HepG2 (cell line): Measurements from ENCODE around the gene RNF150. TPM values are rescaled to one million over a fixed set of nuclear protein-coding genes. Genes with fewer than 3 reads are reported as not detected.

Experiments
- ATAC-seq: fragments of 200-7000 bp; cut with Tn5 transposase; 3 replicates; pipeline ENCODE4 v1.9.1; 2020; ENCODE audit warnings: mild to moderate bottlenecking, moderate library complexity
- BruUV-seq: library from RNA; stranded (reverse); fragments of 400-500 nt; replicated peaks from 2 replicates; lab custom pipeline; 2021; lab: Mats Ljungman, UMichigan
- CTCF ChIA-PET: fragments of 300-600 bp; formaldehyde crosslinking; extraction: SDS; loops from one replicate; lab custom pipeline; 2021; ENCODE audit warnings: low total read pairs, inconsistent platforms, low intra/inter-chr PET ratio; lab: Yijun Ruan, JAX
- POLR2A ChIA-PET: fragments of 350-600 bp; sonication (Branson Sonifier 250); formaldehyde crosslinking; loops from one replicate; lab custom pipeline; 2020; ENCODE audit warnings: antibody characterized with exemption, inconsistent platforms; lab: Yijun Ruan, JAX
- DNase-seq: peaks from one replicate; pipeline ENCODE4 v3.0.0-alpha.2; 2015; ENCODE audit warnings: low spot score
- FAIRE-seq: peaks from 3 replicates; lab custom pipeline; 2011; peaks lifted over from hg19 to GRCh38; lab: Jason Lieb, UNC
- H2AFZ ChIP-seq: one replicate; pipeline ENCODE4 v1.6.1; 2011; ENCODE audit warnings: low read length, inconsistent platforms
- H3K27ac ChIP-seq: fragments of 300-600 bp; 3 replicates; pipeline ENCODE4 v1.8.0; 2011; ENCODE audit warnings: mixed run types, mild to moderate bottlenecking, mixed read lengths, low read length, inconsistent platforms; ENCODE audit not compliant: insufficient read depth; ENCODE audit errors: extremely low read length
- H3K27me3 ChIP-seq, 2 experiments: fragments of 200-600 bp in 1 of 2; 2 replicates in 1 of 2; 3 replicates in 1 of 2; pipeline versions ENCODE4 v1.6.0 to v1.8.0; 2011; ENCODE audit warnings: low read length in 2 of 2, mild to moderate bottlenecking in 2 of 2, moderate library complexity in 2 of 2, inconsistent platforms in 1 of 2; ENCODE audit not compliant: insufficient read depth in 2 of 2, control insufficient read depth in 1 of 2
- H3K36me3 ChIP-seq, 2 experiments: fragments of 200-600 bp in 1 of 2; replicated peaks in 1 of 2; 2 replicates in 1 of 2; 3 replicates in 1 of 2; pipeline versions ENCODE4 v1.5.1 to v1.8.0; 2011; ENCODE audit warnings: low read length in 2 of 2, inconsistent platforms in 1 of 2; ENCODE audit not compliant: insufficient read depth in 2 of 2, control insufficient read depth in 1 of 2
- H3K4me1 ChIP-seq: 2 replicates; pipeline ENCODE4 v1.5.1; 2012; ENCODE audit warnings: low read length, inconsistent platforms; ENCODE audit not compliant: insufficient read depth
- H3K4me2 ChIP-seq: 2 replicates; pipeline ENCODE4 v1.6.0; 2011; ENCODE audit warnings: low read depth, low read length, inconsistent platforms
- H3K4me3 ChIP-seq, 3 experiments: fragments of 200-600 bp in 1 of 3; sonication (generic), shearing (Covaris generic) in 1 of 3; replicated peaks in 1 of 3; 2 replicates each; pipeline ENCODE4 v1.5.1; 2011 to 2016; ENCODE audit warnings: low read length in 3 of 3, inconsistent platforms in 2 of 3, low read depth in 2 of 3, mild to moderate bottlenecking in 2 of 3, control low read depth in 1 of 3, mixed read lengths in 1 of 3; ENCODE audit not compliant: insufficient read depth in 1 of 3
- H3K79me2 ChIP-seq: one replicate; pipeline ENCODE4 v1.6.1; 2011; ENCODE audit warnings: low read length, inconsistent platforms; ENCODE audit not compliant: insufficient read depth
- H3K9ac ChIP-seq: 2 replicates; pipeline ENCODE4 v1.6.0; 2011; ENCODE audit warnings: mild to moderate bottlenecking, low read depth, low read length, inconsistent platforms; ENCODE audit not compliant: insufficient read depth
- H3K9me3 ChIP-seq: 2 replicates; pipeline ENCODE4 v1.5.1; 2012; ENCODE audit warnings: mild to moderate bottlenecking, low read length
- H4K20me1 ChIP-seq: 2 replicates; pipeline ENCODE4 v1.6.0; 2011; ENCODE audit warnings: inconsistent platforms, mild to moderate bottlenecking, low read length, moderate library complexity; ENCODE audit not compliant: insufficient read depth
- AHR ChIP-seq: IDR thresholded peaks from 2 replicates; pipeline ENCODE4 v1.6.1; 2018; ENCODE audit warnings: missing genetic modification reagents, missing compliant biosample characterization
- ARID5B ChIP-seq: IDR thresholded peaks from 2 replicates; pipeline ENCODE4 v1.4.0; 2020; ENCODE audit warnings: mild to moderate bottlenecking, missing genetic modification reagents
- BHLHE40 ChIP-seq: IDR thresholded peaks from 2 replicates; pipeline ENCODE4 v1.6.1; 2011; ENCODE audit warnings: low read length, improper control_type of control experiment
- DRAP1 ChIP-seq: IDR thresholded peaks from 2 replicates; pipeline ENCODE4 v1.6.1; 2016; ENCODE audit warnings: missing genetic modification reagents, missing compliant biosample characterization
- FOXO4 ChIP-seq: sonication (generic); formaldehyde crosslinking; conservative IDR thresholded peaks from 2 replicates; pipeline ENCODE4 v1.8.1; 2023; ENCODE audit warnings: missing genetic modification reagents
- NFKB2 ChIP-seq: sonication (generic); formaldehyde crosslinking; IDR thresholded peaks from 2 replicates; pipeline ENCODE4 v1.4.0; 2020; ENCODE audit warnings: missing genetic modification reagents, borderline replicate concordance
- PHF21A ChIP-seq: sonication (generic); formaldehyde crosslinking; IDR thresholded peaks from 2 replicates; pipeline ENCODE4 v1.5.0; 2020; ENCODE audit warnings: mild to moderate bottlenecking, missing genetic modification reagents
- SMARCC2 ChIP-seq: fragments of 450-650 bp; IDR thresholded peaks from 2 replicates; pipeline ENCODE4 v1.6.1; 2017; ENCODE audit warnings: antibody characterized with exemption, mild to moderate bottlenecking
- TFAP4 ChIP-seq: sonication (generic); IDR thresholded peaks from 2 replicates; pipeline ENCODE4 v1.6.1; 2016; ENCODE audit warnings: low read depth, borderline replicate concordance
- TRIM24 ChIP-seq: sonication (generic); formaldehyde crosslinking; IDR thresholded peaks from 2 replicates; pipeline ENCODE4 v1.8.0; 2022; ENCODE audit warnings: mild to moderate bottlenecking, missing genetic modification reagents
- ZNF292 ChIP-seq: sonication (generic); formaldehyde crosslinking; IDR thresholded peaks from 2 replicates; pipeline ENCODE4 v1.8.1; 2022; ENCODE audit warnings: mild to moderate bottlenecking, low read depth, missing genetic modification reagents, borderline replicate concordance
- ZNF44 ChIP-seq: sonication (generic); formaldehyde crosslinking; IDR thresholded peaks from 2 replicates; pipeline ENCODE4 v1.5.1; 2020; ENCODE audit warnings: mild to moderate bottlenecking, missing genetic modification reagents
- ZNF496 ChIP-seq: sonication (generic); formaldehyde crosslinking; IDR thresholded peaks from 2 replicates; pipeline ENCODE4 v1.8.1; 2023; ENCODE audit warnings: mild to moderate bottlenecking, moderate library complexity, missing genetic modification reagents; ENCODE audit not compliant: insufficient replicate concordance
- ZNF549 ChIP-seq: sonication (generic); formaldehyde crosslinking; IDR thresholded peaks from 2 replicates; pipeline ENCODE4 v1.5.0; 2020; ENCODE audit warnings: missing genetic modification reagents
- ZNF772 ChIP-seq: sonication (generic); formaldehyde crosslinking; IDR thresholded peaks from 2 replicates; pipeline ENCODE4 v1.5.0; 2020; ENCODE audit warnings: mild to moderate bottlenecking, missing genetic modification reagents
- WGBS: methylation state at CpG from one replicate; pipeline ENCODE4 v1.1.6; 2017; ENCODE audit warnings: low lambda C conversion rate; 5-methylcytosine and 5-hydroxymethylcytosine counted together
- in situ Hi-C: cut with HindIII; loops from 2 replicates; pipeline ENCODE4 v1.10.0; 2017; ENCODE audit warnings: low pct_unique_long_range_greater_than_20kb; ENCODE audit not compliant: extremely low pct_ligation_motif_present
- intact Hi-C: fragments of 100-400 bp; cut with micrococcal nuclease; formaldehyde crosslinking; loops from one replicate; pipeline ENCODE4 v1.10.0; 2022; ENCODE audit not compliant: unreplicated experiment
- polyA plus RNA-seq, 8 experiments: library from polyadenylated mRNA; depleted of rRNA in 3 of 8; stranded (reverse) in 7 of 8; unstranded in 1 of 8; fragments of >200 nt; fragmentation: Illumina TruSeq in 4 of 8; extraction: Trizol in 4 of 8; gene quantifications; 2 replicates each; pipeline versions ENCODE4 v1.2.1 to v1.2.3, GENCODE V29; 2011 to 2016; ENCODE audit warnings: low read depth in 4 of 8, missing spikeins in 1 of 8, mixed read lengths in 1 of 8; ENCODE audit not compliant: insufficient read depth in 1 of 8
- total RNA-seq, 5 experiments: library from RNA; depleted of rRNA; stranded (reverse); fragments of >200 nt; fragmentation: Illumina TruSeq; extraction: Trizol; gene quantifications; 2 replicates each; pipeline ENCODE4 v1.2.3, GENCODE V29; 2016; ENCODE audit warnings: low read depth in 1 of 5

RNF150 gene
- total and polyA plus RNA-seq, 2 of the 13 experiments (the other 11 are each of a cell fraction or from before 2014, with no cell fraction given) = 0.02 to 0.03 TPM

GRCh38 chr4:141121101-141121500 lies 12.2 kb downstream of the RNF150 start:
- no peaks in the 10 kb centered on the region for H3K36me3 ChIP-seq
- H3K4me3 ChIP-seq = no peak overlapping the region
- TF ChIP-seq FOXO4 (no peak), TFAP4 (no peak), DRAP1 (CRISPR knock-in tag) (no peak), ZNF772 (CRISPR knock-in tag) (no peak), SMARCC2 (no peak), PHF21A (CRISPR knock-in tag) (no peak), ZNF44 (CRISPR knock-in tag) (no peak), ZNF496 (CRISPR knock-in tag) (no peak), ZNF292 (CRISPR knock-in tag) (no peak), TRIM24 (no peak), ZNF549 (CRISPR knock-in tag) (no peak), ARID5B (CRISPR knock-in tag) (no peak), AHR (CRISPR knock-in tag) (no peak), NFKB2 (no peak), BHLHE40 (no peak)
- H4K20me1 ChIP-seq = no peaks in the 10 kb centered on the region
- no peak overlapping the region for H2AFZ ChIP-seq
- ATAC-seq (no peak), DNase-seq (no peak), FAIRE-seq (no peak)
- no peak overlapping the region for H3K9ac ChIP-seq
- 67% methylated on average over 1 of the region's 1 CpG for WGBS
- in situ Hi-C loops = no loop called here
- no peak overlapping the region for H3K4me2 ChIP-seq
- intact Hi-C loops = no loop called here
- H3K27ac ChIP-seq = no peak overlapping the region
- no peaks in the 10 kb centered on the region for H3K27me3 ChIP-seq
- H3K79me2 ChIP-seq = no peaks in the 10 kb centered on the region
- H3K9me3 ChIP-seq = no peaks in the 10 kb centered on the region
- POLR2A ChIA-PET = no interaction called here
- CTCF ChIA-PET = no interaction called here
- BruUV-seq = no TSS peak
- H3K4me1 ChIP-seq = no peaks in the 10 kb centered on the region
